GM12878 (cell line): Measurements from ENCODE around the gene CD7. TPM values are rescaled to one million over a fixed set of nuclear protein-coding genes. Genes with fewer than 3 reads are reported as not detected.
A peak's percentile ranks its signal among the peaks of the same experiment; 100 is the strongest.

ENCODE experiments used
- BACH1 ChIP-seq: fragments of 450-650 bp; IDR thresholded peaks from 2 replicates; pipeline ENCODE4 v1.6.1; 2017; ENCODE audit warnings: mild to moderate bottlenecking, borderline replicate concordance
- BHLHE40 ChIP-seq, 2 experiments: fragments of 450-650 bp in 1 of 2; IDR thresholded peaks; 2 replicates each; pipeline ENCODE4 v1.6.1; 2011 to 2017; ENCODE audit warnings: low read depth in 2 of 2, borderline replicate concordance in 1 of 2, improper control_type of control experiment in 1 of 2, low read length in 1 of 2, mild to moderate bottlenecking in 1 of 2
- CBFB ChIP-seq: IDR thresholded peaks from 2 replicates; pipeline ENCODE4 v1.6.1; 2016; ENCODE audit warnings: antibody characterized with exemption, low read depth
- CBX3 ChIP-seq: fragments of 200-600 bp; sonication (generic); IDR thresholded peaks from 2 replicates; pipeline ENCODE4 v1.6.1; 2016; ENCODE audit warnings: low read depth, borderline replicate concordance
- CHD1 ChIP-seq: IDR thresholded peaks from 2 replicates; pipeline ENCODE4 v1.6.1; 2012; ENCODE audit warnings: low read depth, low read length, improper control_type of control experiment
- EGR1 ChIP-seq, 2 experiments: IDR thresholded peaks; 1 replicate in 1 of 2; 2 replicates in 1 of 2; pipeline ENCODE4 v1.6.1; 2011 to 2012; ENCODE audit warnings: low read depth in 2 of 2, low read length in 2 of 2, borderline replicate concordance in 1 of 2, mild to moderate bottlenecking in 1 of 2, moderate library complexity in 1 of 2
- EZH2 ChIP-seq: IDR thresholded peaks from 2 replicates; pipeline ENCODE4 v1.6.1; 2012; ENCODE audit warnings: low read depth, mild to moderate bottlenecking, control low read depth, inconsistent platforms, low read length, borderline replicate concordance; ENCODE audit not compliant: control insufficient read depth
- GABPA ChIP-seq: IDR thresholded peaks from 2 replicates; pipeline ENCODE4 v1.6.1; 2014; ENCODE audit warnings: antibody characterized with exemption, low read depth, mild to moderate bottlenecking, inconsistent platforms
- HCFC1 ChIP-seq: fragments of 150-350 bp; IDR thresholded peaks from 2 replicates; pipeline ENCODE4 v1.6.1; 2014; ENCODE audit warnings: low read length
- JUNB ChIP-seq: IDR thresholded peaks from 2 replicates; pipeline ENCODE4 v1.6.1; 2016; ENCODE audit warnings: antibody characterized with exemption, mild to moderate bottlenecking
- JUND ChIP-seq: IDR thresholded peaks from 2 replicates; pipeline ENCODE4 v1.6.1; 2012; ENCODE audit warnings: low read depth, mild to moderate bottlenecking, low read length, improper control_type of control experiment, moderate library complexity
- MEF2A ChIP-seq: IDR thresholded peaks from 2 replicates; pipeline ENCODE4 v1.6.1; 2011; ENCODE audit warnings: low read depth, mild to moderate bottlenecking, low read length, moderate library complexity; ENCODE audit not compliant: insufficient read depth
- MTA3 ChIP-seq: IDR thresholded peaks from 2 replicates; pipeline ENCODE4 v1.6.1; 2012; ENCODE audit warnings: low read length, inconsistent platforms, borderline replicate concordance
- NFYA ChIP-seq: IDR thresholded peaks from 2 replicates; pipeline ENCODE4 v1.6.1; 2011; ENCODE audit warnings: low read depth, mild to moderate bottlenecking, low read length, improper control_type of control experiment, borderline replicate concordance
- NR2F1 ChIP-seq: fragments of 450-650 bp; conservative IDR thresholded peaks from 2 replicates; pipeline ENCODE4 v1.6.1; 2017; ENCODE audit warnings: mild to moderate bottlenecking
- POLR2AphosphoS2 ChIP-seq: IDR thresholded peaks from 2 replicates; pipeline ENCODE4 v1.6.1; 2011; ENCODE audit warnings: low read depth, mild to moderate bottlenecking, low read length, improper control_type of control experiment, moderate library complexity
- POLR2AphosphoS5 ChIP-seq: IDR thresholded peaks from 2 replicates; pipeline ENCODE4 v1.6.1; 2011; ENCODE audit warnings: mild to moderate bottlenecking, low read length, inconsistent platforms
- RFX5 ChIP-seq: IDR thresholded peaks from 2 replicates; pipeline ENCODE4 v1.6.1; 2011; ENCODE audit warnings: low read depth, low read length, improper control_type of control experiment
- RUNX3 ChIP-seq: IDR thresholded peaks from 2 replicates; pipeline ENCODE4 v1.6.1; 2012; ENCODE audit warnings: low read length, inconsistent platforms
- SIX5 ChIP-seq: IDR thresholded peaks from 2 replicates; pipeline ENCODE4 v1.6.1; 2011; ENCODE audit warnings: mild to moderate bottlenecking, low read depth, low read length, moderate library complexity; ENCODE audit not compliant: severe bottlenecking
- SMAD1 ChIP-seq: fragments of 450-650 bp; IDR thresholded peaks from 2 replicates; pipeline ENCODE4 v1.6.1; 2018; ENCODE audit warnings: mild to moderate bottlenecking, low read depth; ENCODE audit not compliant: partially characterized antibody
- SMC3 ChIP-seq: IDR thresholded peaks from 2 replicates; pipeline ENCODE4 v1.6.1; 2011; ENCODE audit warnings: low read length, improper control_type of control experiment, borderline replicate concordance
- SP1 ChIP-seq: IDR thresholded peaks from one replicate; pipeline ENCODE4 v1.6.1; 2011; ENCODE audit warnings: low read depth, low read length
- SUPT20H ChIP-seq: IDR thresholded peaks from 2 replicates; pipeline ENCODE4 v1.6.1; 2011; ENCODE audit warnings: low read depth, mild to moderate bottlenecking, low read length, moderate library complexity, borderline replicate concordance; ENCODE audit not compliant: control insufficient read depth
- ZBED1 ChIP-seq: IDR thresholded peaks from 2 replicates; pipeline ENCODE4 v1.6.1; 2016; ENCODE audit warnings: borderline replicate concordance
- ZNF24 ChIP-seq: fragments of 450-650 bp; IDR thresholded peaks from 2 replicates; pipeline ENCODE4 v1.6.1; 2017; ENCODE audit warnings: antibody characterized with exemption, mild to moderate bottlenecking
- ZNF274 ChIP-seq: IDR thresholded peaks from one replicate; pipeline ENCODE4 v1.8.0; 2011; ENCODE audit not compliant: insufficient read length, insufficient read depth
- polyA plus RNA-seq, 11 experiments: library from polyadenylated mRNA; depleted of rRNA in 4 of 11; unstranded in 6 of 11; stranded (reverse) in 5 of 11; fragments of >200 nt; fragmentation: Nextera tagmentation in 4 of 11; fragmentation: Illumina TruSeq in 1 of 11; extraction: Ambion mirVana in 4 of 11; extraction: Trizol in 1 of 11; gene quantifications; 1 replicate in 1 of 11; 2 replicates in 10 of 11; pipeline versions ENCODE4 v1.2.1 to v1.2.3, GENCODE V29; 2011 to 2016; ENCODE audit warnings: inconsistent platforms in 2 of 11, missing spikeins in 2 of 11, low read depth in 1 of 11
- total RNA-seq, 4 experiments: library from RNA; depleted of rRNA in 3 of 4; stranded (reverse); fragments of >200 nt in 3 of 4; fragmentation: Illumina TruSeq in 1 of 4; extraction: Trizol in 1 of 4; gene quantifications; 2 replicates each; pipeline versions ENCODE4 v1.2.1 to v1.2.3, GENCODE V29; 2013 to 2021
- TF ChIP-seq, protein P1 (sequence below): fragments of 450-650 bp; IDR thresholded peaks from 2 replicates; pipeline ENCODE4 v1.6.1; 2017; ENCODE audit warnings: mild to moderate bottlenecking, moderate library complexity
- TF ChIP-seq, protein P2 (sequence below): fragments of 450-650 bp; conservative IDR thresholded peaks from 2 replicates; pipeline ENCODE4 v1.6.1; 2017; ENCODE audit warnings: mild to moderate bottlenecking, moderate library complexity

Gene CD7
- total and polyA plus RNA-seq, 10 of the 15 experiments (the other 5 are each of a cell fraction or from before 2014, with no cell fraction given), result 0.33 TPM; not detected in 9

- no peak for TF ChIP-seq POLR2AphosphoS5
- no peak for TF ChIP-seq ZNF24
- no peak for TF ChIP-seq SUPT20H
- peak; percentile 23; the same call in 1 of the 2 replicates for TF ChIP-seq RUNX3
- no peak for TF ChIP-seq SMC3
- no peak for TF ChIP-seq EGR1 (IDR thresholded peaks at IDR 0.05; ENCODE audit: borderline replicate concordance in 1 of 2, low read depth in 2 of 2, low read length in 2 of 2)
- TF ChIP-seq HCFC1, result no peak
- TF ChIP-seq ZBED1, result no peak
- no peak for TF ChIP-seq SMAD1
- TF ChIP-seq MEF2A, result no peak
- TF ChIP-seq MTA3, result no peak
- no peak for TF ChIP-seq JUND
- no peak for TF ChIP-seq NFYA
- TF ChIP-seq CBX3, result no peak
- no peak for TF ChIP-seq CBFB
- TF ChIP-seq CHD1, result no peak
- no peak for TF ChIP-seq EZH2
- 0 out of 2 replicates have a peak, but pooled peaks have one; percentile 11 for TF ChIP-seq BACH1
- TF ChIP-seq, protein P1, sequence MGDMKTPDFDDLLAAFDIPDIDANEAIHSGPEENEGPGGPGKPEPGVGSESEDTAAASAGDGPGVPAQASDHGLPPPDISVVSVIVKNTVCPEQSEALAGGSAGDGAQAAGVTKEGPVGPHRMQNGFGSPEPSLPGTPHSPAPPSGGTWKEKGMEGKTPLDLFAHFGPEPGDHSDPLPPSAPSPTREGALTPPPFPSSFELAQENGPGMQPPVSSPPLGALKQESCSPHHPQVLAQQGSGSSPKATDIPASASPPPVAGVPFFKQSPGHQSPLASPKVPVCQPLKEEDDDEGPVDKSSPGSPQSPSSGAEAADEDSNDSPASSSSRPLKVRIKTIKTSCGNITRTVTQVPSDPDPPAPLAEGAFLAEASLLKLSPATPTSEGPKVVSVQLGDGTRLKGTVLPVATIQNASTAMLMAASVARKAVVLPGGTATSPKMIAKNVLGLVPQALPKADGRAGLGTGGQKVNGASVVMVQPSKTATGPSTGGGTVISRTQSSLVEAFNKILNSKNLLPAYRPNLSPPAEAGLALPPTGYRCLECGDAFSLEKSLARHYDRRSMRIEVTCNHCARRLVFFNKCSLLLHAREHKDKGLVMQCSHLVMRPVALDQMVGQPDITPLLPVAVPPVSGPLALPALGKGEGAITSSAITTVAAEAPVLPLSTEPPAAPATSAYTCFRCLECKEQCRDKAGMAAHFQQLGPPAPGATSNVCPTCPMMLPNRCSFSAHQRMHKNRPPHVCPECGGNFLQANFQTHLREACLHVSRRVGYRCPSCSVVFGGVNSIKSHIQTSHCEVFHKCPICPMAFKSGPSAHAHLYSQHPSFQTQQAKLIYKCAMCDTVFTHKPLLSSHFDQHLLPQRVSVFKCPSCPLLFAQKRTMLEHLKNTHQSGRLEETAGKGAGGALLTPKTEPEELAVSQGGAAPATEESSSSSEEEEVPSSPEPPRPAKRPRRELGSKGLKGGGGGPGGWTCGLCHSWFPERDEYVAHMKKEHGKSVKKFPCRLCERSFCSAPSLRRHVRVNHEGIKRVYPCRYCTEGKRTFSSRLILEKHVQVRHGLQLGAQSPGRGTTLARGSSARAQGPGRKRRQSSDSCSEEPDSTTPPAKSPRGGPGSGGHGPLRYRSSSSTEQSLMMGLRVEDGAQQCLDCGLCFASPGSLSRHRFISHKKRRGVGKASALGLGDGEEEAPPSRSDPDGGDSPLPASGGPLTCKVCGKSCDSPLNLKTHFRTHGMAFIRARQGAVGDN, result no peak
- peak in 1 of 2 experiments; percentile 65; a peak in 2 of 4 replicates for TF ChIP-seq BHLHE40 (IDR thresholded peaks at IDR 0.05; ENCODE audit: borderline replicate concordance in 1 of 2, low read depth in 2 of 2, low read length in 1 of 2)
- peak; percentile 57 for TF ChIP-seq NR2F1
- no peak for TF ChIP-seq POLR2AphosphoS2
- TF ChIP-seq GABPA, result no peak
- TF ChIP-seq RFX5, result no peak
- no peak for TF ChIP-seq JUNB
- TF ChIP-seq SP1, result peak; percentile 16
- no peak for TF ChIP-seq ZNF274
- TF ChIP-seq, protein P2, sequence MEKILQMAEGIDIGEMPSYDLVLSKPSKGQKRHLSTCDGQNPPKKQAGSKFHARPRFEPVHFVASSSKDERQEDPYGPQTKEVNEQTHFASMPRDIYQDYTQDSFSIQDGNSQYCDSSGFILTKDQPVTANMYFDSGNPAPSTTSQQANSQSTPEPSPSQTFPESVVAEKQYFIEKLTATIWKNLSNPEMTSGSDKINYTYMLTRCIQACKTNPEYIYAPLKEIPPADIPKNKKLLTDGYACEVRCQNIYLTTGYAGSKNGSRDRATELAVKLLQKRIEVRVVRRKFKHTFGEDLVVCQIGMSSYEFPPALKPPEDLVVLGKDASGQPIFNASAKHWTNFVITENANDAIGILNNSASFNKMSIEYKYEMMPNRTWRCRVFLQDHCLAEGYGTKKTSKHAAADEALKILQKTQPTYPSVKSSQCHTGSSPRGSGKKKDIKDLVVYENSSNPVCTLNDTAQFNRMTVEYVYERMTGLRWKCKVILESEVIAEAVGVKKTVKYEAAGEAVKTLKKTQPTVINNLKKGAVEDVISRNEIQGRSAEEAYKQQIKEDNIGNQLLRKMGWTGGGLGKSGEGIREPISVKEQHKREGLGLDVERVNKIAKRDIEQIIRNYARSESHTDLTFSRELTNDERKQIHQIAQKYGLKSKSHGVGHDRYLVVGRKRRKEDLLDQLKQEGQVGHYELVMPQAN, result no peak
- no peak for TF ChIP-seq SIX5
Measured at GRCh38 chr17:82351254-82351712, 33.9 kb upstream of the CD7 start (continued).
